Osteocyte (in vitro differentiated cells): ENCODE results near the gene ZNF547. TPM values are rescaled to one million over a fixed set of nuclear protein-coding genes. Genes with fewer than 3 reads are reported as not detected.

Source experiments
- DNase-seq: peaks from one replicate; pipeline ENCODE4 v3.0.0; 2021; ENCODE audit warnings: mixed read lengths; ENCODE audit not compliant: unreplicated experiment; ENCODE audit errors: extremely low spot score
- H3K27ac Mint-ChIP-seq: one replicate; pipeline ENCODE4 v1.8.0; 2021; ENCODE audit warnings: mild to moderate bottlenecking, mixed read lengths; ENCODE audit not compliant: unreplicated experiment
- H3K27me3 Mint-ChIP-seq: one replicate; pipeline ENCODE4 v1.8.0; 2021; ENCODE audit warnings: mixed read lengths; ENCODE audit not compliant: unreplicated experiment
- H3K36me3 Mint-ChIP-seq: one replicate; pipeline ENCODE4 v1.8.0; 2021; ENCODE audit warnings: mixed read lengths; ENCODE audit not compliant: unreplicated experiment
- H3K4me1 Mint-ChIP-seq: one replicate; pipeline ENCODE4 v1.8.0; 2021; ENCODE audit warnings: mixed read lengths; ENCODE audit not compliant: unreplicated experiment
- H3K4me3 Mint-ChIP-seq: one replicate; pipeline ENCODE4 v1.8.0; 2021; ENCODE audit warnings: mild to moderate bottlenecking, moderate library complexity, mixed read lengths; ENCODE audit not compliant: unreplicated experiment
- H3K9me3 Mint-ChIP-seq: one replicate; pipeline ENCODE4 v1.8.0; 2021; ENCODE audit warnings: mixed read lengths; ENCODE audit not compliant: unreplicated experiment
- CTCF ChIP-seq: fragments of 200-600 bp; sonication (generic); IDR thresholded peaks from 2 replicates; pipeline ENCODE4 v1.5.0; 2021; ENCODE audit warnings: antibody characterized with exemption, mild to moderate bottlenecking, moderate library complexity
- total RNA-seq: library from RNA; stranded (reverse); gene quantifications from 2 replicates; pipeline ENCODE4 v1.2.1, GENCODE V29; 2021

ZNF547 gene
- total RNA-seq, 1 donor from 2014 or later: 3.4 TPM

GRCh38 chr19:57398868-57399267, 35.5 kb downstream of the ZNF547 start:
- DNase-seq: no peak
- Mint-ChIP-seq H3K27ac (no peak overlapping the region), H3K27me3 (no peaks in the 10 kb centered on the region), H3K36me3 (peaks cover 79% of the 10 kb centered on the region), H3K9me3 (peaks cover 54% of the 10 kb centered on the region), H3K4me1 (no peaks in the 10 kb centered on the region), H3K4me3 (no peak overlapping the region)
- TF ChIP-seq CTCF: no peak

- Mint-ChIP-seq H3K36me3 (peaks cover 31% of the 10 kb centered on the region), H3K27me3 (no peaks in the 10 kb centered on the region), H3K4me3 (no peak overlapping the region), H3K4me1 (no peaks in the 10 kb centered on the region), H3K9me3 (peaks cover 11% of the 10 kb centered on the region), H3K27ac (no peak overlapping the region)
- DNase-seq: no peak
- no peak for TF ChIP-seq CTCF
Observed at GRCh38 chr19:57403737-57404563, 40.6 kb downstream of the ZNF547 start.

- Mint-ChIP-seq H3K36me3 (peaks cover 10% of the 10 kb centered on the region), H3K9me3 (no peaks in the 10 kb centered on the region), H3K27me3 (no peaks in the 10 kb centered on the region), H3K4me3 (no peak overlapping the region), H3K4me1 (peaks cover 10% of the 10 kb centered on the region), H3K27ac (no peak overlapping the region)
- peak; percentile 70 for TF ChIP-seq CTCF
- no peak for DNase-seq
Observed at GRCh38 chr19:57406516-57407123, 43.3 kb downstream of the ZNF547 start.

GRCh38 chr19:57410877-57411671, 47.7 kb downstream of the ZNF547 start, which contains the start of gene ZNF17:
TSS of gene ZNF17 (plus strand) at chr19:57411161. CDS start at chr19:57413616, 2,455 bp downstream.
- DNase-seq: peak; percentile 94
- no peak for TF ChIP-seq CTCF
- peaks cover 18% of the 10 kb centered on the region for H3K4me1 Mint-ChIP-seq
- peak within 1 kb of the TSS; percentile 90 for H3K4me3 Mint-ChIP-seq
- peaks cover 25% of the 10 kb centered on the region for H3K36me3 Mint-ChIP-seq
- peaks cover 8% of the 10 kb centered on the region for H3K9me3 Mint-ChIP-seq
- H3K27me3 Mint-ChIP-seq: no peaks in the 10 kb centered on the region
- H3K27ac Mint-ChIP-seq: peak within 1 kb of the TSS; percentile 81
